ENCODE data around the gene TNFAIP8L1.
A peak's percentile ranks its signal among the peaks of the same experiment; 100 is the strongest.

TNFAIP8L1 gene

GRCh38 chr19:4645718-4646117 is 6.4 kb downstream of the TNFAIP8L1 start:
- Histone ChIP-seq H2AFZ (ENCODE audit: low read length) (no peak overlapping the region), H3K79me2 (ENCODE audit: insufficient read depth, low read length) (no peaks in the 10 kb centered on the region), H3K27me3 (ENCODE audit: insufficient read depth, low read length) (no peaks in the 10 kb centered on the region), H3K4me1 (ENCODE audit: insufficient read depth, low read length, severe bottlenecking) (peaks cover 25% of the 10 kb centered on the region), H3K27ac (ENCODE audit: low read depth, low read length, poor library complexity, severe bottlenecking) (no peak overlapping the region), H3K36me3 (ENCODE audit: insufficient read depth, low read length) (0 out of 2 replicates have a peak, but pooled peaks cover 3% of the 10 kb centered on the region), H3K9me2 (ENCODE audit: low read depth, low read length) (no peaks in the 10 kb centered on the region), H3F3A (ENCODE audit: insufficient read depth, low read length) (no peaks in the 10 kb centered on the region), H4K20me1 (ENCODE audit: insufficient read depth, low read length) (no peaks in the 10 kb centered on the region), H3K9ac (ENCODE audit: low read length) (no peak overlapping the region), H3K4me2 (ENCODE audit: low read length) (no peak overlapping the region), H3K9me3 (ENCODE audit: low read length) (no peaks in the 10 kb centered on the region), H3K4me3 (ENCODE audit: low read depth, low read length, poor library complexity, severe bottlenecking) (no peak overlapping the region)
- TF ChIP-seq EZH2 (IDR thresholded peaks at IDR 0.05; ENCODE audit: borderline replicate concordance, low read length) = no peak
- TF ChIP-seq CTCF (IDR thresholded peaks at IDR 0.05; ENCODE audit: low read length) = no peak

DNA sequence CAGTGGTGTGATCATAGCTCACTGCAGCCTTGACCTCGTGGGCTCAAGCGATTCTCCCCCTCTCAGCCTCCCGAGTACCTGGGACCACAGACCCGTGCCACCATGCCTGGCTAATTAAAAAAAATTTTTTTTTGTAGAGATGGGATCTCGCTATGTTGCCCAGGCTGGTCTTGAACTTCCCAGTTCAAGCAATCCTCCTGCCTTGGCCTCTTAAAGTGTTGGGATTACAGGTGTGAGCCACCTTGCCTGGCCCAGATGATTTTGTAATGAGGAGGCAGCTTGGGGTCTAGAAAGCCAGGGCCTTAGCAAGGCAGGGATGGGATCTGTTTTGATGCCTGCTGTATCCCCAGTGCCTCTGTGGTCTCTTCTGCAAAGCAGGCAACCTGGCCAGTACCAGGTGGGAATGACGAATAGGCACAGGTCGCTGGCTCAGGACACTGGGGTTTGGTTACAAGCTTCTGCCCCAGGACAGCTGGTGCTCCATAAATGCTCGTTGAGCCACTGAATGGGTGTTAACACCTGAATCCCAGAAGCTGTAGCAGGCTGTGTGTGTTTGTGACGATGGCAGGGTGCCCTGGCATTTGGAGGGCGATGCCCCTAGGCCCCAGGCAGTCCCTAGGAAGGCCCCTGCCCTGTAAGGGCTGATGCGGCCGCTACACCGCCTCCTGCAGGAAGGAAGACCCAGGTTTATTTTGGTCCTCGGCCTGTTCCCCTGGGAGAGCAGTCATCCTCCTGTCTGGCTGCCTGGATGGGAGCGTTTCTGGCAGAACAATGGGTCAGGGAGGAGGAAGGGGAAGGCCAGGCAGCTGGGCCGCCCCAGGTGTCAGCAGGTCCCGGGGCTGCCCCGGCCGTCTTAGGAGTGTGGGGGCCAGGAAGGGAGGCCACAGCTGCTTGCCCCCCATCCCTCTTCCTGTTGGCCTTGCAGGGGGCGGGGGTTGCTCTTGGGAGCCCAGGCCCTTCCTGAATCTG is 8.6 kb downstream of the TNFAIP8L1 start:
- no peak overlapping the region for H2AFZ ChIP-seq (ENCODE audit: low read length)
- peak overlapping the region; percentile 20; the same call in 1 of the 2 replicates for H3K9ac ChIP-seq (ENCODE audit: low read length)
- TF ChIP-seq EZH2 (IDR thresholded peaks at IDR 0.05; ENCODE audit: borderline replicate concordance, low read length) (no peak), CTCF (IDR thresholded peaks at IDR 0.05; ENCODE audit: low read length) (peak; percentile 42; the same call in 1 of the 2 replicates)
- H3K36me3 ChIP-seq (ENCODE audit: insufficient read depth, low read length) = peaks cover 11% of the 10 kb centered on the region; the same call in 1 of the 2 replicates
- no peaks in the 10 kb centered on the region for H3F3A ChIP-seq (ENCODE audit: insufficient read depth, low read length)
- no peaks in the 10 kb centered on the region for H4K20me1 ChIP-seq (ENCODE audit: insufficient read depth, low read length)
- H3K27ac ChIP-seq (ENCODE audit: low read depth, low read length, poor library complexity, severe bottlenecking) = peak overlapping the region; percentile 46
- H3K79me2 ChIP-seq (ENCODE audit: insufficient read depth, low read length) = no peaks in the 10 kb centered on the region
- no peaks in the 10 kb centered on the region for H3K9me3 ChIP-seq (ENCODE audit: low read length)
- H3K27me3 ChIP-seq (ENCODE audit: insufficient read depth, low read length) = no peaks in the 10 kb centered on the region
- H3K9me2 ChIP-seq (ENCODE audit: low read depth, low read length) = no peaks in the 10 kb centered on the region
- H3K4me3 ChIP-seq (ENCODE audit: low read depth, low read length, poor library complexity, severe bottlenecking) = no peak overlapping the region
- peaks cover 12% of the 10 kb centered on the region for H3K4me1 ChIP-seq (ENCODE audit: insufficient read depth, low read length, severe bottlenecking)
- peak overlapping the region; percentile 37; the same call in 1 of the 2 replicates for H3K4me2 ChIP-seq (ENCODE audit: low read length)

DNA sequence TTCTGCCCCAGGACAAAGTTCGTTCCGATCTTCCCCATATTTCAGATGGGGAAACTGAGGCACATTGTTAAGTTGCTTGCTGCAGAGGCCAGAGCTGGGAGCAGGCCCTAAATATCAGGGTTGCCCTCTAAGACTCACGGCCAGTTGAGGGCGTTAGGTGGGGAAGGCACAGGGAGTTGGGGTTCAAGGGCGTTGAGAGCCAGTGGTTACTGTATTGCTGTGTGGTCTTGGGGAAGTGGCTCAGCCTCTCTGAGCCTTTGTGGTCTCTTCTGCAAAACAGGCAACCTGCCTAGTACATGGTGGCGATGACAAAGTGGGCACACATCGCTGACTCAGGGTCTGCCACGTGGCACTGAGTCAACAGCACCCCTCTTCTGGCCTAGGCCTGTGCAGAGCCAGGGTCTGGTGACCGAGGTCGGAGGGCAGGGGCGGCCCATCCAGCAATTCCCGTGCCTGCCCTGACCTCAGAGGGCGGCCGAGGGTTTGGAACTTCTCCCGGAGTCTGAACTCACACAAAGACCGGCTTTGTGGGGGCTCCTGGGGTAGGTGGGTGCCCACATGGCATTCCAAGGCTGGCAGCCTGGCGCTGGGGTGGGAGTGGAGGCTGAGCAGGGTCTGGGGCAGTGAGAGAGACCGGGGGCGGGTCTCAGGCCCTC is 10.2 kb downstream of the TNFAIP8L1 start:
- no peaks in the 10 kb centered on the region for H3K27me3 ChIP-seq (ENCODE audit: insufficient read depth, low read length)
- H3K27ac ChIP-seq (ENCODE audit: low read depth, low read length, poor library complexity, severe bottlenecking) = no peak overlapping the region
- no peaks in the 10 kb centered on the region for H3K79me2 ChIP-seq (ENCODE audit: insufficient read depth, low read length)
- no peaks in the 10 kb centered on the region for H3K9me2 ChIP-seq (ENCODE audit: low read depth, low read length)
- H3K36me3 ChIP-seq (ENCODE audit: insufficient read depth, low read length) = peaks cover 11% of the 10 kb centered on the region; the same call in 1 of the 2 replicates
- peaks cover 20% of the 10 kb centered on the region for H3K4me1 ChIP-seq (ENCODE audit: insufficient read depth, low read length, severe bottlenecking)
- no peaks in the 10 kb centered on the region for H3K9me3 ChIP-seq (ENCODE audit: low read length)
- TF ChIP-seq CTCF (IDR thresholded peaks at IDR 0.05; ENCODE audit: low read length) = no peak
- no peak for TF ChIP-seq EZH2 (IDR thresholded peaks at IDR 0.05; ENCODE audit: borderline replicate concordance, low read length)
- H3K4me3 ChIP-seq (ENCODE audit: low read depth, low read length, poor library complexity, severe bottlenecking) = no peak overlapping the region
- no peak overlapping the region for H3K4me2 ChIP-seq (ENCODE audit: low read length)
- H3K9ac ChIP-seq (ENCODE audit: low read length) = no peak overlapping the region
- H3F3A ChIP-seq (ENCODE audit: insufficient read depth, low read length) = no peaks in the 10 kb centered on the region
- H2AFZ ChIP-seq (ENCODE audit: low read length) = no peak overlapping the region
- no peaks in the 10 kb centered on the region for H4K20me1 ChIP-seq (ENCODE audit: insufficient read depth, low read length)

Measured in OCI-LY1 (cell line).